GM12878 (cell line): ENCODE data around the gene SNX7. TPM values are rescaled to one million over a fixed set of nuclear protein-coding genes. Genes with fewer than 3 reads are reported as not detected.

ENCODE experiments used
- ATAC-seq: fragments of 200-7000 bp; cut with Tn5 transposase; 3 replicates; pipeline ENCODE4 v1.9.1; 2020; ENCODE audit warnings: mild to moderate bottlenecking, moderate library complexity
- BruUV-seq: library from RNA; stranded (reverse); fragments of 400-500 nt; replicated peaks from 2 replicates; lab custom pipeline; 2021; lab: Mats Ljungman, UMichigan
- CTCF ChIA-PET: fragments of 300-600 bp; sonication (Branson Sonifier 250); formaldehyde crosslinking; extraction: SDS; loops from one replicate; lab custom pipeline; 2021; ENCODE audit warnings: inconsistent platforms; lab: Yijun Ruan, JAX
- POLR2A ChIA-PET: fragments of 350-600 bp; formaldehyde crosslinking; extraction: SDS; loops from one replicate; lab custom pipeline; 2021; ENCODE audit warnings: inconsistent platforms; lab: Charles Lee
- RAD21 ChIA-PET: fragments of 300-600 bp; sonication (Branson Sonifier 250); formaldehyde crosslinking; loops from one replicate; lab custom pipeline; 2023; ENCODE audit warnings: antibody characterized with exemption; ENCODE audit not compliant: unreplicated experiment; lab: Charles Lee
- SMC1A ChIA-PET: fragments of 300-600 bp; sonication (Branson Sonifier 250); formaldehyde crosslinking; loops from one replicate; lab custom pipeline; 2023; ENCODE audit not compliant: unreplicated experiment, uncharacterized antibody; lab: Charles Lee
- DNase-seq: peaks from one replicate; pipeline ENCODE4 v3.0.0-alpha.2; 2011; ENCODE audit warnings: low read depth, low spot score
- FAIRE-seq: peaks from 3 replicates; lab custom pipeline; 2011; peaks lifted over from hg19 to GRCh38; lab: Jason Lieb, UNC
- H2AFZ ChIP-seq: 2 replicates; pipeline ENCODE4 v1.6.0; 2011; ENCODE audit warnings: low read depth, low read length, control low read depth; ENCODE audit not compliant: control insufficient read depth
- H3K27ac ChIP-seq: 2 replicates; pipeline ENCODE4 v1.5.1; 2011; ENCODE audit warnings: control low read depth; ENCODE audit not compliant: control insufficient read depth, insufficient read depth
- H3K27me3 ChIP-seq, 2 experiments: replicated peaks in 1 of 2; 2 replicates each; pipeline versions ENCODE4 v1.6.0 to v1.6.1; 2011; ENCODE audit warnings: low read length in 1 of 2; ENCODE audit not compliant: control insufficient read depth in 2 of 2, insufficient read depth in 2 of 2
- H3K36me3 ChIP-seq, 2 experiments: 2 replicates each; pipeline ENCODE4 v1.5.1; 2011; ENCODE audit warnings: low read length in 1 of 2; ENCODE audit not compliant: control insufficient read depth in 2 of 2, insufficient read depth in 2 of 2
- H3K4me1 ChIP-seq: 2 replicates; pipeline ENCODE4 v1.6.1; 2011; ENCODE audit warnings: mild to moderate bottlenecking, low read length, moderate library complexity, mixed read lengths; ENCODE audit not compliant: control insufficient read depth, insufficient read depth
- H3K4me2 ChIP-seq: 2 replicates; pipeline ENCODE4 v1.6.0; 2011; ENCODE audit warnings: control low read depth; ENCODE audit not compliant: control insufficient read depth, insufficient read depth
- H3K4me3 ChIP-seq: fragments of 200-600 bp; sonication (generic); 2 replicates; pipeline ENCODE4 v1.5.1; 2016
- H3K79me2 ChIP-seq: 2 replicates; pipeline ENCODE4 v1.6.0; 2011; ENCODE audit warnings: low read length; ENCODE audit not compliant: control insufficient read depth, insufficient read depth
- H3K9ac ChIP-seq: 2 replicates; pipeline ENCODE4 v1.8.0; 2011; ENCODE audit warnings: low read length, control low read depth, mixed read lengths; ENCODE audit not compliant: control insufficient read depth, insufficient read depth
- H3K9me3 ChIP-seq: replicated peaks from 3 replicates; pipeline ENCODE4 v1.5.1; 2011; ENCODE audit warnings: mild to moderate bottlenecking, low read length; ENCODE audit not compliant: control insufficient read depth, insufficient read depth
- H4K20me1 ChIP-seq: 2 replicates; pipeline ENCODE4 v1.6.0; 2011; ENCODE audit not compliant: control insufficient read depth, insufficient read depth
- CEBPZ ChIP-seq: fragments of 150-350 bp; IDR thresholded peaks from 2 replicates; pipeline ENCODE4 v1.6.1; 2016; ENCODE audit warnings: low read depth, low read length
- CHD4 ChIP-seq: fragments of 200-600 bp; sonication (generic); IDR thresholded peaks from 2 replicates; pipeline ENCODE4 v1.6.1; 2016; ENCODE audit warnings: mild to moderate bottlenecking
- IRF4 ChIP-seq: IDR thresholded peaks from 2 replicates; pipeline ENCODE4 v1.6.1; 2011; ENCODE audit warnings: low read depth, low read length
- KAT2A ChIP-seq: conservative IDR thresholded peaks from 2 replicates; pipeline ENCODE4 v1.6.1; 2011; ENCODE audit warnings: low read depth, low read length; ENCODE audit not compliant: control insufficient read depth
- LARP7 ChIP-seq: fragments of 450-650 bp; IDR thresholded peaks from 2 replicates; pipeline ENCODE4 v1.6.1; 2017; ENCODE audit warnings: mild to moderate bottlenecking
- MLLT1 ChIP-seq: fragments of 450-650 bp; IDR thresholded peaks from 2 replicates; pipeline ENCODE4 v1.6.1; 2016; ENCODE audit warnings: mild to moderate bottlenecking
- NR2C1 ChIP-seq: fragments of 450-650 bp; IDR thresholded peaks from 2 replicates; pipeline ENCODE4 v1.6.1; 2017; ENCODE audit warnings: antibody characterized with exemption, mild to moderate bottlenecking, moderate library complexity
- REST ChIP-seq: IDR thresholded peaks from 2 replicates; pipeline ENCODE4 v1.6.1; 2012; ENCODE audit warnings: mild to moderate bottlenecking, low read depth, low read length
- ZBTB11 ChIP-seq: fragments of 450-650 bp; formaldehyde crosslinking; IDR thresholded peaks from 2 replicates; pipeline ENCODE4 v1.5.0; 2022; ENCODE audit warnings: mild to moderate bottlenecking, missing genetic modification characterization
- in situ Hi-C: fragments of 300-500 bp; cut with MboI; formaldehyde crosslinking; loops from 9 replicates; pipeline ENCODE4 v1.14.3; 2018; ENCODE audit warnings: mixed read lengths
- intact Hi-C: fragments of 100-400 bp; cut with micrococcal nuclease; formaldehyde crosslinking; loops from one replicate; pipeline ENCODE4 v1.14.2; 2022; ENCODE audit not compliant: unreplicated experiment
- polyA plus RNA-seq, 11 experiments: library from polyadenylated mRNA; depleted of rRNA in 4 of 11; unstranded in 6 of 11; stranded (reverse) in 5 of 11; fragments of >200 nt; fragmentation: Nextera tagmentation in 4 of 11; fragmentation: Illumina TruSeq in 1 of 11; extraction: Ambion mirVana in 4 of 11; extraction: Trizol in 1 of 11; gene quantifications; 1 replicate in 1 of 11; 2 replicates in 10 of 11; pipeline versions ENCODE4 v1.2.1 to v1.2.3, GENCODE V29; 2011 to 2016; ENCODE audit warnings: inconsistent platforms in 2 of 11, missing spikeins in 2 of 11, low read depth in 1 of 11
- total RNA-seq, 4 experiments: library from RNA; depleted of rRNA in 3 of 4; stranded (reverse); fragments of >200 nt in 3 of 4; fragmentation: Illumina TruSeq in 1 of 4; extraction: Trizol in 1 of 4; gene quantifications; 2 replicates each; pipeline versions ENCODE4 v1.2.1 to v1.2.3, GENCODE V29; 2013 to 2021

The SNX7 gene
- total and polyA plus RNA-seq, 10 of the 15 experiments (the other 5 are each of a cell fraction or from before 2014, with no cell fraction given): 0.23 to 0.82 (median 0.34) TPM

GRCh38 chr1:98732985-98733781 is 71.7 kb downstream of the SNX7 start (continued):
- TF ChIP-seq REST: no peak

- SMC1A ChIA-PET: interaction anchor here (0.7 to 1.9 kb wide), 9 partner anchors 8 to 72 kb away, joined by 3 to 11 read pairs (median 3); no protein-coding TSS in a partner anchor
- no peak for TF ChIP-seq NR2C1
- no peak for TF ChIP-seq KAT2A
- TF ChIP-seq MLLT1: no peak
- TF ChIP-seq IRF4: no peak
- TF ChIP-seq ZBTB11 (CRISPR knock-in tag): no peak
- no peak for TF ChIP-seq CHD4
- TF ChIP-seq CEBPZ: no peak
- no peak for TF ChIP-seq LARP7
Observed at GRCh38 chr1:98733782-98734112, 72.2 kb downstream of the SNX7 start.

More at GRCh38 chr1:98733782-98734112, 72.2 kb downstream of the SNX7 start:
- Histone ChIP-seq H3K9me3 (no peaks in the 10 kb centered on the region), H3K79me2 (no peaks in the 10 kb centered on the region), H2AFZ (no peak overlapping the region), H3K27ac (no peak overlapping the region), H4K20me1 (no peaks in the 10 kb centered on the region), H3K4me1 (no peaks in the 10 kb centered on the region), H3K27me3 (no peaks in the 10 kb centered on the region; a peak in 2 of 4 replicates), H3K9ac (no peak overlapping the region), H3K4me3 (no peak overlapping the region), H3K4me2 (no peak overlapping the region), H3K36me3 (no peaks in the 10 kb centered on the region)
- ChIA-PET RAD21 (interaction anchor here (0.8 to 1.1 kb wide), 5 partner anchors 16 to 71 kb away, joined by 3 to 4 read pairs (median 3); no protein-coding TSS in a partner anchor), CTCF (interaction anchor here (0.8 to 2.8 kb wide), 6 partner anchors 8 to 748 kb away, joined by 3 to 11 read pairs (median 4); no protein-coding TSS in a partner anchor), POLR2A (interaction anchor here (1.0 to 1.9 kb wide), 2 partner anchors 23 to 27 kb away, joined by 4 to 6 read pairs; no protein-coding TSS in a partner anchor)
- peak; percentile 13; the same call in 2 of the 3 replicates for ATAC-seq
- DNase-seq: no peak
- in situ Hi-C loops (no loop called here), intact Hi-C loops (no loop called here)
- no peak for FAIRE-seq
- no TSS peak for BruUV-seq
